K562 (cell line): ENCODE measurements around the gene TCF7. TPM values are rescaled to one million over a fixed set of nuclear protein-coding genes. Genes with fewer than 3 reads are reported as not detected.
A peak's percentile ranks its signal among the peaks of the same experiment; 100 is the strongest.

Source experiments
- ATAC-seq: fragments of 200-7000 bp; cut with Tn5 transposase; 3 replicates; pipeline ENCODE4 v1.9.1; 2020; ENCODE audit warnings: moderate library complexity
- BruUV-seq: library from RNA; stranded (reverse); fragments of 400-500 nt; replicated peaks from 2 replicates; lab custom pipeline; 2021; lab: Mats Ljungman, UMichigan
- CTCF ChIA-PET: fragments of 300-600 bp; formaldehyde crosslinking; extraction: SDS; loops from one replicate; lab custom pipeline; 2021; ENCODE audit warnings: low intra/inter-chr PET ratio; lab: Yijun Ruan, JAX
- POLR2A ChIA-PET: fragments of 300-600, 350-650 bp; sonication (Branson Sonifier 250); formaldehyde crosslinking; extraction: SDS; loops from one replicate; lab custom pipeline; 2021; ENCODE audit warnings: antibody characterized with exemption, inconsistent platforms; lab: Yijun Ruan, JAX
- DNase-seq, 4 experiments: peaks; one replicate each; pipeline versions ENCODE4 v3.0.0 to v3.0.0-alpha.2; 2011 to 2018; ENCODE audit warnings: low spot score in 3 of 4, mixed read lengths in 3 of 4; ENCODE audit errors: extremely low read depth in 1 of 4
- FAIRE-seq: peaks from 2 replicates; lab custom pipeline; 2011; peaks lifted over from hg19 to GRCh38; lab: Jason Lieb, UNC
- H2AFZ ChIP-seq: 2 replicates; pipeline ENCODE4 v1.6.0; 2011; ENCODE audit warnings: low read depth, low read length, control low read depth, inconsistent platforms
- H3K27ac ChIP-seq: fragments of 200-600 bp; 3 replicates; pipeline ENCODE4 v1.8.0; 2011; ENCODE audit warnings: low read depth, mild to moderate bottlenecking, control low read depth, inconsistent platforms, low read length, moderate library complexity, mixed read lengths; ENCODE audit errors: extremely low read depth
- H3K27me3 ChIP-seq, 2 experiments: fragments of 300-600 bp in 1 of 2; 2 replicates in 1 of 2; 3 replicates in 1 of 2; pipeline versions ENCODE4 v1.6.0 to v1.8.0; 2011; ENCODE audit warnings: inconsistent platforms in 2 of 2, low read length in 2 of 2, mild to moderate bottlenecking in 1 of 2, mixed read lengths in 1 of 2, moderate library complexity in 1 of 2; ENCODE audit not compliant: control insufficient read depth in 2 of 2, insufficient read depth in 2 of 2
- H3K36me3 ChIP-seq: fragments of 300-600 bp; 3 replicates; pipeline ENCODE4 v1.8.0; 2011; ENCODE audit warnings: mild to moderate bottlenecking, low read length, inconsistent platforms; ENCODE audit not compliant: control insufficient read depth, insufficient read depth
- H3K4me1 ChIP-seq, 2 experiments: fragments of 200-600 bp in 1 of 2; replicated peaks in 1 of 2; 2 replicates in 1 of 2; 3 replicates in 1 of 2; pipeline versions ENCODE4 v1.5.1 to v1.8.0; 2011; ENCODE audit warnings: inconsistent platforms in 2 of 2, low read length in 2 of 2, mild to moderate bottlenecking in 1 of 2, mixed read lengths in 1 of 2, moderate library complexity in 1 of 2; ENCODE audit not compliant: control insufficient read depth in 2 of 2, insufficient read depth in 2 of 2
- H3K4me2 ChIP-seq: 2 replicates; pipeline ENCODE4 v1.6.1; 2011; ENCODE audit warnings: low read length, control low read depth, inconsistent platforms, mixed read lengths; ENCODE audit not compliant: insufficient read depth
- H3K4me3 ChIP-seq: fragments of 200-600 bp; sonication (generic), shearing (Covaris generic); 2 replicates; pipeline ENCODE4 v1.5.1; 2016; ENCODE audit warnings: control low read depth, inconsistent platforms
- H3K79me2 ChIP-seq: fragments of 200-600 bp; 3 replicates; pipeline ENCODE4 v1.8.0; 2011; ENCODE audit warnings: low read length, inconsistent platforms; ENCODE audit not compliant: control insufficient read depth, insufficient read depth
- H3K9ac ChIP-seq, 2 experiments: 2 replicates each; pipeline versions ENCODE4 v1.6.0 to v1.6.1; 2011; ENCODE audit warnings: low read depth in 2 of 2, low read length in 2 of 2, control low read depth in 1 of 2, inconsistent platforms in 1 of 2, mild to moderate bottlenecking in 1 of 2, mixed read lengths in 1 of 2; ENCODE audit not compliant: insufficient read depth in 1 of 2
- H3K9me1 ChIP-seq: one replicate; pipeline ENCODE4 v1.6.0; 2011; ENCODE audit warnings: inconsistent platforms, mild to moderate bottlenecking, low read length, moderate library complexity; ENCODE audit not compliant: control insufficient read depth, insufficient read depth
- H3K9me3 ChIP-seq: replicated peaks from 2 replicates; pipeline ENCODE4 v1.5.1; 2011; ENCODE audit warnings: low read depth, low read length, inconsistent platforms; ENCODE audit not compliant: control insufficient read depth, insufficient read depth
- H4K20me1 ChIP-seq: replicated peaks from 2 replicates; pipeline ENCODE4 v1.6.1; 2011; ENCODE audit warnings: low read length, inconsistent platforms, mixed read lengths; ENCODE audit not compliant: control insufficient read depth, insufficient read depth
- CLOCK ChIP-seq: fragments of 250-450 bp; sonication (Bioruptor Pico); IDR thresholded peaks from 2 replicates; pipeline ENCODE4 v1.4.0; 2020; ENCODE audit warnings: mild to moderate bottlenecking, moderate library complexity, borderline replicate concordance
- POLR2G ChIP-seq: fragments of 200-400 bp; formaldehyde crosslinking; IDR thresholded peaks from 2 replicates; pipeline ENCODE4 v1.6.1; 2017; ENCODE audit warnings: low read depth, mild to moderate bottlenecking, antibody characterized with exemption, low read length, moderate library complexity
- WGBS: fragments of 100-300 bp; shearing (Covaris generic); methylation state at CpG from one replicate; pipeline ENCODE4 v1.1.6; 2016; ENCODE audit warnings: low coverage, mixed read lengths; ENCODE audit not compliant: insufficient coverage; ENCODE audit errors: missing lambda C conversion rate; 5-methylcytosine and 5-hydroxymethylcytosine counted together
- in situ Hi-C: fragments of 300-500 bp; cut with MboI; formaldehyde crosslinking; loops from 4 replicates; pipeline ENCODE4 v1.15.0; 2018; ENCODE audit warnings: inconsistent platforms, mixed read lengths
- intact Hi-C: fragments of 100-400 bp; cut with micrococcal nuclease; formaldehyde crosslinking; loops from 2 replicates; pipeline ENCODE4 v1.14.2; 2022
- polyA plus RNA-seq, 8 experiments: library from polyadenylated mRNA; depleted of rRNA in 4 of 8; stranded (reverse) in 5 of 8; unstranded in 3 of 8; fragments of >200 nt; fragmentation: Nextera tagmentation in 2 of 8; fragmentation: Illumina TruSeq in 1 of 8; extraction: Ambion mirVana in 2 of 8; extraction: Trizol in 1 of 8; gene quantifications; 2 replicates each; pipeline versions ENCODE4 v1.2.1 to v1.2.3, GENCODE V29; 2011 to 2014; ENCODE audit warnings: inconsistent platforms in 1 of 8, missing spikeins in 1 of 8
- total RNA-seq, 7 experiments: library from RNA; depleted of rRNA in 6 of 7; stranded (reverse); fragments of >200 nt in 6 of 7; fragmentation: Illumina TruSeq in 2 of 7; extraction: Trizol in 2 of 7; gene quantifications; 2 replicates each; pipeline versions ENCODE4 v1.2.1 to v1.2.3, GENCODE V29; 2011 to 2021; ENCODE audit warnings: low replicate concordance in 1 of 7

The TCF7 gene
- total and polyA plus RNA-seq, 9 of the 15 experiments (the other 6 are each of a cell fraction or from before 2014, with no cell fraction given) = 1.6 to 14.9 (median 4.2) TPM

GRCh38 chr5:134119720-134120119 lies 5.2 kb downstream of the TCF7 start:
- H3K27ac ChIP-seq = no peak overlapping the region
- in situ Hi-C loops (no loop called here), intact Hi-C loops (no loop called here)
- BruUV-seq = no TSS peak
- no peaks in the 10 kb centered on the region for H3K79me2 ChIP-seq
- H3K4me2 ChIP-seq = no peak overlapping the region
- H3K9me1 ChIP-seq = peaks cover 10% of the 10 kb centered on the region
- H3K4me1 ChIP-seq = peaks cover 0 to 13% of the 10 kb centered on the region in 2 experiments; a peak in 2 of 5 replicates
- CTCF ChIA-PET = no interaction called here
- no peak for DNase-seq
- H3K9ac ChIP-seq = no peak overlapping the region
- WGBS = 59% methylated on average over 12 of the region's 12 CpGs
- no peak for TF ChIP-seq CLOCK (CRISPR knock-in tag)
- TF ChIP-seq POLR2G = 0 out of 2 replicates have a peak, but pooled peaks have one; percentile 39
- TF ChIP-seq, all 486 proteins: peak for 1
- no peak for FAIRE-seq
- POLR2A ChIA-PET = interaction anchor here (0.6 kb wide), 1 partner anchor 15 kb away, joined by 3 read pairs; no protein-coding TSS in a partner anchor
- no peaks in the 10 kb centered on the region for H3K9me3 ChIP-seq
- no peak overlapping the region for H2AFZ ChIP-seq
- no peak overlapping the region for H3K4me3 ChIP-seq
- 0 out of 2 replicates have a peak, but pooled peaks cover 13% of the 10 kb centered on the region for H4K20me1 ChIP-seq
- H3K27me3 ChIP-seq = no peaks in the 10 kb centered on the region
- no peaks in the 10 kb centered on the region; the same call in 2 of the 3 replicates for H3K36me3 ChIP-seq
- no peak for ATAC-seq
